ENCODE data around the gene TPCN1.

TPCN1 gene

GRCh38 chr12:113239288-113239771, 18.1 kb downstream of the TPCN1 start:
- in situ Hi-C loops (cut with MboI; ENCODE audit: low sequenced_read_pairs): no loop called here

DNA sequence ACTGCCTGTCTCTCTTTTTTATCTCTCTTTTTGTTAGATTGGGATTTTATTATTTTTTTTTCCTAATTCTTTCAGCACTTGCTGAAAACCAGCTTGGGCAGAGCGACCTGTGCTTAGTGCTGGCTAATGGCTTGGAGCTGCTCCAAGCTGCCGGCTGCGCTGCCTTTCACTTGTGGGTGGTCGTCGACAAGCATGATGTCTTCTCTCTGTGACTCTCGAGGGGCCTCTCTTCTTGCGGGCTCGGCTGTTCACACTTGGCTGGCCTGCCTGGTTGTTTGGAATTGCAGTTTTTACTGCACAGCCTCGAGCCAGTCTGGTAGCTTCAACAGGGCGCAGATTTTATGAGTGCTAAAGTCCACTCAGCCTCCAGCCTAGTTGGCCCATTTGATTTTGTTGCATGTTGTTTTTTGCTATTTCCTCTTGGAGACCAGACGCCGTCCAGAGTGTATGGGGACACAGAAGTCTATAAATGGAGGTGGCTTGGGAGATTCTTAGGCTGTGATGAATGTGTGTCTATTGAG, 18.6 kb downstream of the TPCN1 start:
- in situ Hi-C loops (cut with MboI; ENCODE audit: low sequenced_read_pairs): no loop called here

DNA sequence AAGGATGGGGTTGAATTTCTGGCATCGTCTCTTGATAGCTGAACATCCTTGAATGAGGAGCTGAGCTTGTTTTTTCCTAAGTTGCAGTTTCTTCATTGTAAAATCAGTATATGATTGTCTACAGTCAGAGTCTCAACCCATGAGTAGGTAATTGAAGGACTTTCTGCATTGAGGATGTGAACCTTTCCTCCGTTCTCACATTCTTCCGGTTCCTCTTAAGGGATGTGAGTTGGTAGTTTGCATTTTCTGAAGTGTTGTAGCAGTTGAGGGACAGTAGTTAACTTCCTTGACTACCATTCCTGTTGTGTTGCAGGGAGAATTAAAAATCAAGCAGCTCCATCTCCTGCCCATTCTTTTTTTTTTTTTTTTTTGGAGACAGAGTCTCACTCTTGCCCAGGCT, 19.1 kb downstream of the TPCN1 start:
- in situ Hi-C loops (cut with MboI; ENCODE audit: low sequenced_read_pairs): no loop called here

- in situ Hi-C loops (cut with MboI; ENCODE audit: low sequenced_read_pairs): no loop called here
Observed at GRCh38 chr12:113241191-113242025, 20.1 kb downstream of the TPCN1 start.

GRCh38 chr12:113242026-113242418, 20.8 kb downstream of the TPCN1 start:
- in situ Hi-C loops (cut with MboI; ENCODE audit: low sequenced_read_pairs): no loop called here

DNA sequence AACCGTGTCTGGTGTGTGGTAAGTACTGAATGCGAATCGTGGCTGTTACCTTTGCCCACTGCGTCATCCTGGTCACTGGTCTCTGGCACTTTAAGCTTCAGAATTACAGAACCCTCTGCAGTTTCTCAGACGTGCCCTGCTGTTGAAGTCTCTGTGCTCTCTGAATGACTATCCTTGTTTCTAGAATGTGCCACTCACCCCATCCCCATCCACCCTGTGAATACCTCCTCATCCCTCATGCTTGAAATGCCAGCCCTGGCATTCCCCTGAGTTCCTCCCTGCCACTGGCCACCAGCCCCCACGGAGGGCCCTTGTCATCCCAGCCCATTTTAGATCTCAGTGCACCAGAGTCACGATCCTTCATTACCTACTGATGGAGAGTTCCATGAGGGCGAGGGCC, 21.3 kb downstream of the TPCN1 start:
- in situ Hi-C loops (cut with MboI; ENCODE audit: low sequenced_read_pairs): no loop called here

GRCh38 chr12:113244047-113244460, 22.8 kb downstream of the TPCN1 start:
- in situ Hi-C loops (cut with MboI; ENCODE audit: low sequenced_read_pairs): no loop called here

DNA sequence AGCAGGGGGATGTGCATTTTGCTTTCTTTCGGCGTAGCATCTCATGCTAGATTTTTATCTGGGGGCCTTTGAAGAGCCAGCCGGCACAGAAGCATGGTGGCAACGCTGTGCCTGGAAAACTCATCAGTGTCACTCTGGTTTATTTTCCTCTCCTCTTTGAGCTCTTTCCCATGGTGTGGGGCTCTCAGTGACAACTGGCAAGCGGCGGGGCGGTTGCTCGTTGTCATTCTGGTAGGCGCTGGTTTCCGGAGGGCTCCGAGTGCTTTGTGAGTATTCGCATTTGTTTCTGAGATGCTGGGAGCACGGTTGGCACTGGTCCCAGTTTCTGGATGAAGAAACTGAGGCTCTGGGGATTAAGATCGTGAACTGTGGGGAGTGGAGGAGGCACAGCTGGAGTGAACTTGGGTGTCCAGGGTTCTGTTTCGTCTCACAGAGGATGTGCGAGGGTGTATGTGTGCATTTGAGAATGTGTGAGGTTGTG, 23.3 kb downstream of the TPCN1 start:
- in situ Hi-C loops (cut with MboI; ENCODE audit: low sequenced_read_pairs): no loop called here

GRCh38 chr12:113245695-113246477, 24.6 kb downstream of the TPCN1 start:
- in situ Hi-C loops (cut with MboI; ENCODE audit: low sequenced_read_pairs): no loop called here

- in situ Hi-C loops (cut with MboI; ENCODE audit: low sequenced_read_pairs): no loop called here
Observed at GRCh38 chr12:113246478-113247122, 25.3 kb downstream of the TPCN1 start.

GRCh38 chr12:113247123-113248050, 26.1 kb downstream of the TPCN1 start:
- in situ Hi-C loops (cut with MboI; ENCODE audit: low sequenced_read_pairs): no loop called here

DNA sequence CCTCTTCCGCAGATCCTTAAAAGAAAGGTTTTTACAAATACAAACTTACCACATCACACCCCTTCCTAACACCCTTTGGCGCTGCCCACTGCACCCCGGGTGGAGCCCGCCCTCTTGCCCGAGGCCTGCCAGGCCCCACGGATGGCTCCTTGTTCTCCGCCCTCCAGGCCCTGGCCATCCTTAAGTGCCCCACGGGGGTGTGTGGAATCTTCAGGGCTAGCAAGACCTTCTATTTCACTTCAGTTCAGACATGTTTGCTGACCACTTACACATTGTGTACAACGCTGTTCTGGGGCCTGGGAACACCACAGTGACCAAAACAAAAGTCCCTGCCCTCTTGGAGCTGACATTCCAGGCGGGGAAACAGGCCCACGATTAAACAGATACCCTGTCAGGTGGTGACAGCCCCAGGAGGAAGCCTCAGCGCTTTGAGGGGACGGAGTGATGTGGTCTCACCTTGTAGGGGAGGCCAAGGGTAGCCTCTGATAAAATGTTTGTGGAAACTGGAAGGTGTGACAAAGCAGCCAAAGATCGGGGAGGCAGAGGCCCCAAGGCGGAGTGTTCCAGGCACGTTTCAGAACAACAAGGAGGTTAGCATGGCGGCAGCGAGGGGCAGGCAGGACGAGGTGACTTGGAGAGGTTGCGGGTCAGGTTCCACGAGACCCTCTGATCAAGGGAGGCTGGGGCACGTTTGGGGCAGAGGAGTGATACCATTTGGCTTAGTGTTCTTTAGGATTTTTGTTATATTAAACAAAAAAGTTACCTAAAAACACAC, 27.0 kb downstream of the TPCN1 start:
- in situ Hi-C loops (cut with MboI; ENCODE audit: low sequenced_read_pairs): no loop called here

- in situ Hi-C loops (cut with MboI; ENCODE audit: low sequenced_read_pairs): no loop called here
Observed at GRCh38 chr12:113248842-113249435, 27.7 kb downstream of the TPCN1 start.

GRCh38 chr12:113249546-113249945, 28.3 kb downstream of the TPCN1 start:
- in situ Hi-C loops (cut with MboI; ENCODE audit: low sequenced_read_pairs): no loop called here

DNA sequence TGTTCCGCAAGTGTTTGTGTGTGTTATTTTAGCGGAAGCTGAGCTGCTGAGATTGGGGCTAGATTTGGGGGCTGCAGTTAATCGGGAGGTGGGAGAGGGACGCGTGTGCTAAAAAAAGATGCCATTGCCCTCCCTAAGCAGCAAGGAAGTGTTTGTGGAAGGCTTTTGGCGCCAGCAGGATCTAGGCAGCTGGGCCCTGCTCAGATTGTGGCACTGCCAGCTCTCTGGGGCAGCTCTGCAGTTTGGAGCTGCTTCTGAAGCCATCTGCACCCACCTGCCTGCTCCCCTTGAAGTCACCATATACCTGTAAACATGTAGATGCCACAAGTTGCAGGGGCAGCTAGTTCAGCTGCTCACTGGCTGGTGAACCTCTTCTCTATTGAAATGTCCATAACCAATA, 28.8 kb downstream of the TPCN1 start:
- in situ Hi-C loops (cut with MboI; ENCODE audit: low sequenced_read_pairs): no loop called here

GRCh38 chr12:113251404-113252070, 30.3 kb downstream of the TPCN1 start:
- in situ Hi-C loops (cut with MboI; ENCODE audit: low sequenced_read_pairs): no loop called here

- in situ Hi-C loops (cut with MboI; ENCODE audit: low sequenced_read_pairs): no loop called here
Observed at GRCh38 chr12:113252494-113252893, 31.2 kb downstream of the TPCN1 start.

DNA sequence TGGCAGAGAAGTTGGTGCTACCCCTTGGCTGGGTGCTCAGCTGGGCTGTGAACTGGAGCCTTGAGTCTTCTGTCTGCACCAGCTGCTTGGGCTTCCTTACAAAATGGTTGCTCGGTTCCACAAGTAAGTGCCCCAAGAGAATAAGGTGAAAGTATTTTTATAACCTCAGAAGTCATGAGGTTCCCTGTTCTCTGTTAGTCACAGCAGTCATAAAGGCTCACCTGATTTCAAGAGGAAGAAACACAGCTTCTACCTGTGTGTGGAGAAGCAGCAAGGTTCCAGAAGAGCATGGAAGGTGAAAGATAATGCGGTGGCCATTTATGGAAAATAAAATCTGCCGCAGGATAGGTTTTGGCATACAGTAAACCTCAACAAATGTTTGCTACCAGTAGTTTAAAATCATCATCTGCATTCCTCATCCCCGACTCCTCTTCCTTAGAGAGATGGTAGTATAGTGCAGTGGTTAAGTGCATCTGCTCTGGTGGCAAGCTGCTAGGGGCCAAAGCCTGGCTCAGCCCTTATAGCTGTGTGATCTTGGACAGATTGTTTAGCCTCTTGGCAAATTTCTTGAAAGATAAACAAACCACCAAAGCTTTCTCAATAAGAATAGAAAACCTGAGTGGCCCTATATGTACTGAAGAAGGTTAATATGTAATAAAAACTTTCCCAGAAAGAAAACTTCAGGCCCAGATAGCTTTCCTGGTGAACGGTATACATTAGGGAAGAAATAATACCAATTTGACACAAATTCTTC, 32.4 kb downstream of the TPCN1 start:
- in situ Hi-C loops (cut with MboI; ENCODE audit: low sequenced_read_pairs): no loop called here
